Fibroblast of pulmonary artery (primary cell): ENCODE data around the gene VPS13D.

ENCODE experiments used
- DNase-seq: peaks from one replicate; pipeline ENCODE4 v3.0.0-alpha.2; 2010; ENCODE audit warnings: low read depth
- H3K4me3 ChIP-seq: replicated peaks from 2 replicates; pipeline ENCODE4 v1.5.1; 2011; ENCODE audit warnings: low read depth, mild to moderate bottlenecking, control low read depth, low read length, moderate library complexity
- CTCF ChIP-seq: IDR thresholded peaks from 2 replicates; pipeline ENCODE4 v1.5.1; 2011; ENCODE audit warnings: mild to moderate bottlenecking, control low read depth, low read length, inconsistent platforms; ENCODE audit errors: missing control alignments

The VPS13D gene

GRCh38 chr1:12541274-12542137 is 311.7 kb downstream of the VPS13D start:
- DNase-seq: peak; percentile 66
- no peak overlapping the region for H3K4me3 ChIP-seq
- no peak for TF ChIP-seq CTCF

- H3K4me3 ChIP-seq: no peak overlapping the region
- TF ChIP-seq CTCF: no peak
- DNase-seq: no peak
Observed at GRCh38 chr1:12542138-12542465, 312.3 kb downstream of the VPS13D start.

GRCh38 chr1:12542616-12543592 is 313.1 kb downstream of the VPS13D start:
- no peak overlapping the region for H3K4me3 ChIP-seq
- TF ChIP-seq CTCF: no peak
- DNase-seq: no peak

- H3K4me3 ChIP-seq: no peak overlapping the region
- no peak for DNase-seq
- TF ChIP-seq CTCF: no peak
Observed at GRCh38 chr1:12543740-12544154, 313.9 kb downstream of the VPS13D start.

GRCh38 chr1:12544357-12544756 is 314.5 kb downstream of the VPS13D start:
- DNase-seq: no peak
- no peak for TF ChIP-seq CTCF
- no peak overlapping the region for H3K4me3 ChIP-seq

- TF ChIP-seq CTCF: no peak
- DNase-seq: no peak
Observed at GRCh38 chr1:12544992-12545391, 315.2 kb downstream of the VPS13D start.

More at GRCh38 chr1:12544992-12545391, 315.2 kb downstream of the VPS13D start:
- no peak overlapping the region for H3K4me3 ChIP-seq
